HepG2 (cell line): ENCODE results near the gene TXN.

Experiments
- PATZ1 ChIP-seq: sonication (generic); formaldehyde crosslinking; IDR thresholded peaks from 2 replicates; pipeline ENCODE4 v1.4.0; 2020; ENCODE audit warnings: missing genetic modification reagents
- YEATS2 ChIP-seq: sonication (generic); formaldehyde crosslinking; IDR thresholded peaks from 2 replicates; pipeline ENCODE4 v1.4.0; 2020; ENCODE audit warnings: missing genetic modification reagents, borderline replicate concordance

GRCh38 chr9:110251212-110251611 is 5.1 kb downstream of the TXN start:
- TF ChIP-seq PATZ1 (CRISPR knock-in tag) (no peak), YEATS2 (CRISPR knock-in tag) (no peak)
